Fibroblast of pulmonary artery (primary cell): ENCODE data around the gene SYF2.
A peak's percentile ranks its signal among the peaks of the same experiment; 100 is the strongest.

Experiments used
- DNase-seq: peaks from one replicate; pipeline ENCODE4 v3.0.0-alpha.2; 2010; ENCODE audit warnings: low read depth
- H3K4me3 ChIP-seq: replicated peaks from 2 replicates; pipeline ENCODE4 v1.5.1; 2011; ENCODE audit warnings: low read depth, mild to moderate bottlenecking, control low read depth, low read length, moderate library complexity
- CTCF ChIP-seq: IDR thresholded peaks from 2 replicates; pipeline ENCODE4 v1.5.1; 2011; ENCODE audit warnings: mild to moderate bottlenecking, control low read depth, low read length, inconsistent platforms; ENCODE audit errors: missing control alignments

Gene SYF2

GRCh38 chr1:25184001-25184762 is 48.1 kb downstream of the SYF2 start:
- TF ChIP-seq CTCF = no peak
- H3K4me3 ChIP-seq = no peak overlapping the region
- no peak for DNase-seq

GRCh38 chr1:25183126-25183980 is 48.9 kb downstream of the SYF2 start:
- TF ChIP-seq CTCF = no peak
- no peak for DNase-seq
- H3K4me3 ChIP-seq = no peak overlapping the region

GRCh38 chr1:25182629-25183028 is 49.7 kb downstream of the SYF2 start:
- peak; percentile 13 for DNase-seq
- H3K4me3 ChIP-seq = no peak overlapping the region
- no peak for TF ChIP-seq CTCF

- no peak overlapping the region for H3K4me3 ChIP-seq
- DNase-seq = no peak
- no peak for TF ChIP-seq CTCF
These were observed 51.3 kb downstream of the SYF2 start for GRCh38 chr1:25180996-25181395.

- DNase-seq = no peak
- no peak for TF ChIP-seq CTCF
These were observed 53.3 kb downstream of the SYF2 start for GRCh38 chr1:25178917-25179561.

GRCh38 chr1:25174730-25175612 is 57.3 kb downstream of the SYF2 start:
- no peak for TF ChIP-seq CTCF
- no peak overlapping the region for H3K4me3 ChIP-seq
- no peak for DNase-seq

More at GRCh38 chr1:25178917-25179561, 53.3 kb downstream of the SYF2 start:
- H3K4me3 ChIP-seq = no peak overlapping the region
